GM21381 (cell line): ENCODE data around the gene ZDHHC14.

Source experiments
- ATAC-seq: cut with Tn5 transposase; IDR thresholded peaks from one replicate; pipeline ENCODE4 v1.9.1; 2021; ENCODE audit warnings: mild to moderate bottlenecking, moderate library complexity; ENCODE audit not compliant: unreplicated experiment

Gene ZDHHC14

GRCh38 chr6:157528931-157529653 lies 148.1 kb downstream of the ZDHHC14 start:
- no peak for ATAC-seq

GRCh38 chr6:157529654-157530039 lies 148.7 kb downstream of the ZDHHC14 start:
- ATAC-seq, result no peak

- ATAC-seq, result no peak
Observed at GRCh38 chr6:157530126-157530525, 149.1 kb downstream of the ZDHHC14 start.

GRCh38 chr6:157530724-157531168 lies 149.8 kb downstream of the ZDHHC14 start:
- ATAC-seq, result no peak

GRCh38 chr6:157531169-157531985 lies 150.4 kb downstream of the ZDHHC14 start:
- no peak for ATAC-seq

GRCh38 chr6:157531986-157532365 lies 151.0 kb downstream of the ZDHHC14 start:
- no peak for ATAC-seq

GRCh38 chr6:157533048-157533871 lies 152.3 kb downstream of the ZDHHC14 start:
- ATAC-seq, result no peak

- no peak for ATAC-seq
Observed at GRCh38 chr6:157534134-157534871, 153.3 kb downstream of the ZDHHC14 start.

GRCh38 chr6:157534977-157535339 lies 154.0 kb downstream of the ZDHHC14 start:
- no peak for ATAC-seq

GRCh38 chr6:157535340-157536222 lies 154.6 kb downstream of the ZDHHC14 start:
- peak; percentile 64 for ATAC-seq

GRCh38 chr6:157536223-157536545 lies 155.2 kb downstream of the ZDHHC14 start:
- ATAC-seq, result no peak

GRCh38 chr6:157537556-157537955 lies 156.6 kb downstream of the ZDHHC14 start:
- no peak for ATAC-seq

GRCh38 chr6:157538168-157538567 lies 157.2 kb downstream of the ZDHHC14 start:
- peak; percentile 43 for ATAC-seq

- ATAC-seq, result no peak
Observed at GRCh38 chr6:157538698-157539097, 157.7 kb downstream of the ZDHHC14 start.

- ATAC-seq, result no peak
Observed at GRCh38 chr6:157539421-157539822, 158.4 kb downstream of the ZDHHC14 start.

GRCh38 chr6:157539900-157540752 lies 159.1 kb downstream of the ZDHHC14 start:
- no peak for ATAC-seq

GRCh38 chr6:157541618-157542413 lies 160.8 kb downstream of the ZDHHC14 start:
- ATAC-seq, result no peak
